HEK293 (cell line): Measurements from ENCODE around the gene EDEM1.
A peak's percentile ranks its signal among the peaks of the same experiment; 100 is the strongest.

ENCODE experiments used
- BCL11A ChIP-seq: fragments of 450-650 bp; formaldehyde crosslinking; IDR thresholded peaks from 2 replicates; pipeline ENCODE4 v1.5.1; 2016; ENCODE audit warnings: low read depth, missing biosample characterization, missing genetic modification characterization
- TRIM28 ChIP-seq: IDR thresholded peaks from 2 replicates; pipeline ENCODE4 v1.6.1; 2011; ENCODE audit warnings: low read length, control low read depth, borderline replicate concordance
- ZEB2 ChIP-seq: fragments of 450-650 bp; formaldehyde crosslinking; IDR thresholded peaks from 2 replicates; pipeline ENCODE4 v1.5.1; 2016; ENCODE audit warnings: missing biosample characterization, missing genetic modification characterization
- ZFP69B ChIP-seq: fragments of 450-650 bp; formaldehyde crosslinking; IDR thresholded peaks from 2 replicates; pipeline ENCODE4 v1.5.1; 2016; ENCODE audit warnings: missing biosample characterization, missing genetic modification characterization
- ZNF133 ChIP-seq: fragments of 450-650 bp; formaldehyde crosslinking; IDR thresholded peaks from 2 replicates; pipeline ENCODE4 v1.5.1; 2016; ENCODE audit warnings: missing biosample characterization, missing genetic modification characterization
- ZNF169 ChIP-seq: fragments of 450-650 bp; formaldehyde crosslinking; IDR thresholded peaks from 2 replicates; pipeline ENCODE4 v1.5.1; 2016; ENCODE audit warnings: missing biosample characterization, missing genetic modification characterization
- ZNF223 ChIP-seq: fragments of 450-650 bp; formaldehyde crosslinking; IDR thresholded peaks from 2 replicates; pipeline ENCODE4 v1.5.1; 2016; ENCODE audit warnings: missing biosample characterization, missing genetic modification characterization
- ZNF274 ChIP-seq, 2 experiments: fragments of 200-500 bp in 1 of 2; fragments of 450-650 bp in 1 of 2; sonication (Bioruptor generic) in 1 of 2; formaldehyde crosslinking in 1 of 2; IDR thresholded peaks; 2 replicates each; pipeline versions ENCODE4 v1.5.1 to v1.6.1; 2014 to 2016; ENCODE audit warnings: borderline replicate concordance in 1 of 2, inconsistent platforms in 1 of 2, low read length in 1 of 2, missing biosample characterization in 1 of 2, missing genetic modification characterization in 1 of 2
- ZNF341 ChIP-seq: fragments of 450-650 bp; formaldehyde crosslinking; IDR thresholded peaks from 2 replicates; pipeline ENCODE4; 2016; ENCODE audit warnings: low read depth, missing biosample characterization, missing genetic modification characterization
- ZNF404 ChIP-seq: fragments of 450-650 bp; formaldehyde crosslinking; IDR thresholded peaks from 2 replicates; pipeline ENCODE4 v1.5.1; 2017; ENCODE audit warnings: missing biosample characterization, missing genetic modification characterization
- ZNF426 ChIP-seq: fragments of 450-650 bp; formaldehyde crosslinking; IDR thresholded peaks from 2 replicates; pipeline ENCODE4 v1.5.1; 2017; ENCODE audit warnings: missing biosample characterization, missing genetic modification characterization, mild to moderate bottlenecking, inconsistent platforms, moderate library complexity
- ZNF555 ChIP-seq: fragments of 450-650 bp; formaldehyde crosslinking; conservative IDR thresholded peaks from 2 replicates; pipeline ENCODE4 v1.5.1; 2017; ENCODE audit warnings: missing biosample characterization, mild to moderate bottlenecking, missing genetic modification characterization, inconsistent platforms
- ZNF629 ChIP-seq: fragments of 450-650 bp; formaldehyde crosslinking; IDR thresholded peaks from 2 replicates; pipeline ENCODE4 v1.5.1; 2017; ENCODE audit warnings: missing biosample characterization, missing genetic modification characterization
- ZNF660 ChIP-seq: fragments of 450-650 bp; IDR thresholded peaks from 2 replicates; pipeline ENCODE4 v1.5.1; 2018; ENCODE audit warnings: missing biosample characterization, mild to moderate bottlenecking, missing genetic modification characterization
- ZSCAN30 ChIP-seq: fragments of 450-650 bp; IDR thresholded peaks from 2 replicates; pipeline ENCODE4 v1.5.1; 2018; ENCODE audit warnings: missing biosample characterization, mild to moderate bottlenecking, missing genetic modification characterization, moderate library complexity
- TF ChIP-seq, protein P1 (sequence below): fragments of 450-650 bp; formaldehyde crosslinking; IDR thresholded peaks from 2 replicates; pipeline ENCODE4 v1.5.1; 2016; ENCODE audit warnings: missing biosample characterization, missing genetic modification characterization, borderline replicate concordance
- TF ChIP-seq, protein P2 (sequence below): fragments of 450-650 bp; formaldehyde crosslinking; IDR thresholded peaks from 2 replicates; pipeline ENCODE4 v1.5.1; 2016; ENCODE audit warnings: missing biosample characterization, missing genetic modification characterization
- TF ChIP-seq, protein P3 (sequence below): fragments of 450-650 bp; formaldehyde crosslinking; IDR thresholded peaks from 2 replicates; pipeline ENCODE4 v1.5.1; 2016; ENCODE audit warnings: missing biosample characterization, missing genetic modification characterization
- TF ChIP-seq, protein P4 (sequence below): fragments of 450-650 bp; formaldehyde crosslinking; IDR thresholded peaks from 2 replicates; pipeline ENCODE4 v1.5.1; 2016; ENCODE audit warnings: missing biosample characterization, missing genetic modification characterization

The EDEM1 gene

DNA sequence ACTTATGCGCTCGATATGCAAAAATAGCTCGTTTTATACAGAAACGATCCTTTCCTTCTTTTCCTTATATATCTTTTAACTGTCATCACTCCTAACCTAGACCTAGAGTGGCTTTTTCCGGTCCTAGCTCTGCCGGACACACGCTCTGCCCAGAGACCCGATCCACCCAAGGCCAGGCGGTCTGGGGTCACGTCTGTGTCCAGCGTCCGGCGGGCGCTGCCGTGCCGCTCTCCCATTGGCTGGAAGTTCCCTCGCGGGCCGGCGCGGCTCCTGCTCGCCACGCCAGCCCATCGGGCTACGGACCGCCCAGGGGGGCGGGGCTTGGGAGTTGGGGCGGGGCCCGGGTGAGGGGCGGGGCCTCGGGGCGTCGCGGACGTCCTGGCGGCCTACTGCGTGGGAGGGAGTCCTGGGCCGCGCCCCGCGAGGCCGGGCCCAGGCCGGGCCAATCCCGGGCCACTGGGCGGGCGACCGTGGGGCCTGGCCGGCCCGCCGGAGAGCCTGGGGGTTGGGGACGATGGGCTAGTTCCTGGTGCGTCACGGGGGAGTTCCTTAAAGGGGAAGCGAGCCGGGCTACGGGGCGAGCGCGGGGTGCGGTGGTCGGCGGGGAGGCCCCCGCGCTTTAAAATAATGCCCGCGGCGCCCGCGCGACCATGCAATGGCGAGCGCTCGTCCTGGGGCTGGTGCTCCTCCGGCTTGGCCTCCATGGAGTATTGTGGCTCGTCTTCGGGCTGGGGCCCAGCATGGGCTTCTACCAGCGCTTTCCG is at the start of gene EDEM1 (continued):
- TF ChIP-seq, protein P1, sequence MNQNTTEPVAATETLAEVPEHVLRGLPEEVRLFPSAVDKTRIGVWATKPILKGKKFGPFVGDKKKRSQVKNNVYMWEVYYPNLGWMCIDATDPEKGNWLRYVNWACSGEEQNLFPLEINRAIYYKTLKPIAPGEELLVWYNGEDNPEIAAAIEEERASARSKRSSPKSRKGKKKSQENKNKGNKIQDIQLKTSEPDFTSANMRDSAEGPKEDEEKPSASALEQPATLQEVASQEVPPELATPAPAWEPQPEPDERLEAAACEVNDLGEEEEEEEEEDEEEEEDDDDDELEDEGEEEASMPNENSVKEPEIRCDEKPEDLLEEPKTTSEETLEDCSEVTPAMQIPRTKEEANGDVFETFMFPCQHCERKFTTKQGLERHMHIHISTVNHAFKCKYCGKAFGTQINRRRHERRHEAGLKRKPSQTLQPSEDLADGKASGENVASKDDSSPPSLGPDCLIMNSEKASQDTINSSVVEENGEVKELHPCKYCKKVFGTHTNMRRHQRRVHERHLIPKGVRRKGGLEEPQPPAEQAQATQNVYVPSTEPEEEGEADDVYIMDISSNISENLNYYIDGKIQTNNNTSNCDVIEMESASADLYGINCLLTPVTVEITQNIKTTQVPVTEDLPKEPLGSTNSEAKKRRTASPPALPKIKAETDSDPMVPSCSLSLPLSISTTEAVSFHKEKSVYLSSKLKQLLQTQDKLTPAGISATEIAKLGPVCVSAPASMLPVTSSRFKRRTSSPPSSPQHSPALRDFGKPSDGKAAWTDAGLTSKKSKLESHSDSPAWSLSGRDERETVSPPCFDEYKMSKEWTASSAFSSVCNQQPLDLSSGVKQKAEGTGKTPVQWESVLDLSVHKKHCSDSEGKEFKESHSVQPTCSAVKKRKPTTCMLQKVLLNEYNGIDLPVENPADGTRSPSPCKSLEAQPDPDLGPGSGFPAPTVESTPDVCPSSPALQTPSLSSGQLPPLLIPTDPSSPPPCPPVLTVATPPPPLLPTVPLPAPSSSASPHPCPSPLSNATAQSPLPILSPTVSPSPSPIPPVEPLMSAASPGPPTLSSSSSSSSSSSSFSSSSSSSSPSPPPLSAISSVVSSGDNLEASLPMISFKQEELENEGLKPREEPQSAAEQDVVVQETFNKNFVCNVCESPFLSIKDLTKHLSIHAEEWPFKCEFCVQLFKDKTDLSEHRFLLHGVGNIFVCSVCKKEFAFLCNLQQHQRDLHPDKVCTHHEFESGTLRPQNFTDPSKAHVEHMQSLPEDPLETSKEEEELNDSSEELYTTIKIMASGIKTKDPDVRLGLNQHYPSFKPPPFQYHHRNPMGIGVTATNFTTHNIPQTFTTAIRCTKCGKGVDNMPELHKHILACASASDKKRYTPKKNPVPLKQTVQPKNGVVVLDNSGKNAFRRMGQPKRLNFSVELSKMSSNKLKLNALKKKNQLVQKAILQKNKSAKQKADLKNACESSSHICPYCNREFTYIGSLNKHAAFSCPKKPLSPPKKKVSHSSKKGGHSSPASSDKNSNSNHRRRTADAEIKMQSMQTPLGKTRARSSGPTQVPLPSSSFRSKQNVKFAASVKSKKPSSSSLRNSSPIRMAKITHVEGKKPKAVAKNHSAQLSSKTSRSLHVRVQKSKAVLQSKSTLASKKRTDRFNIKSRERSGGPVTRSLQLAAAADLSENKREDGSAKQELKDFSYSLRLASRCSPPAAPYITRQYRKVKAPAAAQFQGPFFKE (tag by site-specific recombination), result no peak
- TF ChIP-seq BCL11A (tag by site-specific recombination) (0 out of 2 replicates have a peak, but pooled peaks have one; percentile 20), ZSCAN30 (no peak), ZNF133 (tag by site-specific recombination) (no peak), ZNF660 (no peak; the same call in 1 of the 2 replicates), ZNF555 (tag by site-specific recombination) (no peak), ZNF274 (IDR thresholded peaks at IDR 0.05; ENCODE audit: low read length) (no peak), ZNF274 (tag by site-specific recombination; IDR thresholded peaks at IDR 0.05; ENCODE audit: borderline replicate concordance) (no peak), ZNF629 (tag by site-specific recombination) (0 out of 2 replicates have a peak, but pooled peaks have one; percentile 35), ZNF169 (no peak), ZNF426 (no peak), ZFP69B (tag by site-specific recombination) (peak; percentile 93), ZEB2 (tag by site-specific recombination) (peak; percentile 24; the same call in 1 of the 2 replicates), ZNF404 (tag by site-specific recombination) (no peak), TRIM28 (no peak), ZNF341 (no peak), ZNF223 (0 out of 2 replicates have a peak, but pooled peaks have one; percentile 12)
- TF ChIP-seq, protein P2, sequence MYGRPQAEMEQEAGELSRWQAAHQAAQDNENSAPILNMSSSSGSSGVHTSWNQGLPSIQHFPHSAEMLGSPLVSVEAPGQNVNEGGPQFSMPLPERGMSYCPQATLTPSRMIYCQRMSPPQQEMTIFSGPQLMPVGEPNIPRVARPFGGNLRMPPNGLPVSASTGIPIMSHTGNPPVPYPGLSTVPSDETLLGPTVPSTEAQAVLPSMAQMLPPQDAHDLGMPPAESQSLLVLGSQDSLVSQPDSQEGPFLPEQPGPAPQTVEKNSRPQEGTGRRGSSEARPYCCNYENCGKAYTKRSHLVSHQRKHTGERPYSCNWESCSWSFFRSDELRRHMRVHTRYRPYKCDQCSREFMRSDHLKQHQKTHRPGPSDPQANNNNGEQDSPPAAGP (tag by site-specific recombination), result peak; percentile 19; the same call in 1 of the 2 replicates
- TF ChIP-seq, protein P3, sequence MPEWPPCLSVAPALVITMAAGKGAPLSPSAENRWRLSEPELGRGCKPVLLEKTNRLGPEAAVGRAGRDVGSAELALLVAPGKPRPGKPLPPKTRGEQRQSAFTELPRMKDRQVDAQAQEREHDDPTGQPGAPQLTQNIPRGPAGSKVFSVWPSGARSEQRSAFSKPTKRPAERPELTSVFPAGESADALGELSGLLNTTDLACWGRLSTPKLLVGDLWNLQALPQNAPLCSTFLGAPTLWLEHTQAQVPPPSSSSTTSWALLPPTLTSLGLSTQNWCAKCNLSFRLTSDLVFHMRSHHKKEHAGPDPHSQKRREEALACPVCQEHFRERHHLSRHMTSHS, result no peak
- TF ChIP-seq, protein P4, sequence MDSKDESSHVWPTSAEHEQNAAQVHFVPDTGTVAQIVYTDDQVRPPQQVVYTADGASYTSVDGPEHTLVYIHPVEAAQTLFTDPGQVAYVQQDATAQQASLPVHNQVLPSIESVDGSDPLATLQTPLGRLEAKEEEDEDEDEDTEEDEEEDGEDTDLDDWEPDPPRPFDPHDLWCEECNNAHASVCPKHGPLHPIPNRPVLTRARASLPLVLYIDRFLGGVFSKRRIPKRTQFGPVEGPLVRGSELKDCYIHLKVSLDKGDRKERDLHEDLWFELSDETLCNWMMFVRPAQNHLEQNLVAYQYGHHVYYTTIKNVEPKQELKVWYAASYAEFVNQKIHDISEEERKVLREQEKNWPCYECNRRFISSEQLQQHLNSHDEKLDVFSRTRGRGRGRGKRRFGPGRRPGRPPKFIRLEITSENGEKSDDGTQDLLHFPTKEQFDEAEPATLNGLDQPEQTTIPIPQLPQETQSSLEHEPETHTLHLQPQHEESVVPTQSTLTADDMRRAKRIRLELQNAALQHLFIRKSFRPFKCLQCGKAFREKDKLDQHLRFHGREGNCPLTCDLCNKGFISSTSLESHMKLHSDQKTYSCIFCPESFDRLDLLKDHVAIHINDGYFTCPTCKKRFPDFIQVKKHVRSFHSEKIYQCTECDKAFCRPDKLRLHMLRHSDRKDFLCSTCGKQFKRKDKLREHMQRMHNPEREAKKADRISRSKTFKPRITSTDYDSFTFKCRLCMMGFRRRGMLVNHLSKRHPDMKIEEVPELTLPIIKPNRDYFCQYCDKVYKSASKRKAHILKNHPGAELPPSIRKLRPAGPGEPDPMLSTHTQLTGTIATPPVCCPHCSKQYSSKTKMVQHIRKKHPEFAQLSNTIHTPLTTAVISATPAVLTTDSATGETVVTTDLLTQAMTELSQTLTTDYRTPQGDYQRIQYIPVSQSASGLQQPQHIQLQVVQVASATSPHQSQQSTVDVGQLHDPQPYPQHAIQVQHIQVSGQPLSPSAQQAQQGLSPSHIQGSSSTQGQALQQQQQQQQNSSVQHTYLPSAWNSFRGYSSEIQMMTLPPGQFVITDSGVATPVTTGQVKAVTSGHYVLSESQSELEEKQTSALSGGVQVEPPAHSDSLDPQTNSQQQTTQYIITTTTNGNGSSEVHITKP (tag by site-specific recombination), result peak; percentile 30; the same call in 1 of the 2 replicates
